Testis (tissue), 2 donors: ENCODE measurements around the gene NAPSA.

Experiments
- CTCF ChIP-seq, 3 experiments: fragments of 450-650 bp in 2 of 3; fragments of 200-600 bp in 1 of 3; sonication (generic) in 1 of 3; IDR thresholded peaks; one replicate each; pipeline ENCODE4 v1.5.1; 2016 to 2019; ENCODE audit warnings: antibody characterized with exemption in 3 of 3, mild to moderate bottlenecking in 2 of 3, moderate library complexity in 1 of 3
- POLR2A ChIP-seq: fragments of 450-650 bp; IDR thresholded peaks from one replicate; pipeline ENCODE4 v1.6.1; 2017; ENCODE audit warnings: antibody characterized with exemption, mild to moderate bottlenecking, moderate library complexity

- TF ChIP-seq CTCF (IDR thresholded peaks at IDR 0.05) (no peak), POLR2A (no peak)
These were observed 44.8 kb downstream of the NAPSA start for GRCh38 chr19:50320596-50320995.
